H1 (cell line): ENCODE data around the gene SLK. TPM values are rescaled to one million over a fixed set of nuclear protein-coding genes. Genes with fewer than 3 reads are reported as not detected.

Experiments used
- BCL11A ChIP-seq, 2 experiments: IDR thresholded peaks; one replicate each; pipeline ENCODE4 v1.6.1; 2011; ENCODE audit warnings: low read depth in 2 of 2, low read length in 2 of 2, mild to moderate bottlenecking in 2 of 2
- CEBPB ChIP-seq: IDR thresholded peaks from 2 replicates; pipeline ENCODE4 v1.6.1; 2012; ENCODE audit warnings: low read depth, low read length
- EZH2 ChIP-seq: fragments of 200-600 bp; sonication (generic); IDR thresholded peaks from 2 replicates; pipeline ENCODE4 v1.7.1; 2012; ENCODE audit warnings: low read depth, mild to moderate bottlenecking, moderate library complexity, low read length, inconsistent platforms; ENCODE audit not compliant: severe bottlenecking
- HDAC2 ChIP-seq, 2 experiments: fragments of 300-600 bp in 1 of 2; sonication (generic) in 1 of 2; IDR thresholded peaks; 2 replicates each; pipeline ENCODE4 v1.6.1; 2011 to 2012; ENCODE audit warnings: low read depth in 2 of 2, low read length in 2 of 2, mild to moderate bottlenecking in 2 of 2, moderate library complexity in 2 of 2, borderline replicate concordance in 1 of 2, inconsistent platforms in 1 of 2
- PHF8 ChIP-seq: fragments of 200-600 bp; sonication (generic); conservative IDR thresholded peaks from 2 replicates; pipeline ENCODE4 v1.7.1; 2012; ENCODE audit warnings: low read depth, mild to moderate bottlenecking, inconsistent platforms, low read length, moderate library complexity
- RNF2 ChIP-seq: fragments of 200-900, 300-1000 bp; sonication (generic); IDR thresholded peaks from 2 replicates; pipeline ENCODE4 v1.7.1; 2016; ENCODE audit warnings: borderline replicate concordance, low read depth, mild to moderate bottlenecking, antibody characterized with exemption, low read length; ENCODE audit not compliant: poor library complexity, severe bottlenecking; ENCODE audit errors: missing control alignments
- SIX5 ChIP-seq: IDR thresholded peaks from 2 replicates; pipeline ENCODE4 v1.6.1; 2011; ENCODE audit warnings: mild to moderate bottlenecking, low read depth, low read length
- TBP ChIP-seq: IDR thresholded peaks from 2 replicates; pipeline ENCODE4 v1.6.1; 2011; ENCODE audit warnings: low read depth, low read length, improper control_type of control experiment
- TCF12 ChIP-seq: IDR thresholded peaks from 2 replicates; pipeline ENCODE4 v1.6.1; 2011; ENCODE audit warnings: low read depth, mild to moderate bottlenecking, low read length
- polyA plus RNA-seq, 7 experiments: library from polyadenylated mRNA; depleted of rRNA in 3 of 7; stranded (reverse) in 5 of 7; unstranded in 2 of 7; fragments of >200 nt in 5 of 7; fragments of 200-250 nt in 2 of 7; gene quantifications; 1 replicate in 5 of 7; 2 replicates in 1 of 7; 4 replicates in 1 of 7; pipeline versions ENCODE4 v1.2.1 to v1.2.3, GENCODE V29; 2011 to 2013; ENCODE audit warnings: missing spikeins in 2 of 7, mixed read lengths in 2 of 7
- total RNA-seq: library from RNA; stranded (reverse); fragmentation: NEBNext Ultra II Directional; extraction: Animal tissue kit (Norgen Biotek cat#: 25700); gene quantifications from 2 replicates; pipeline ENCODE4 v1.2.1, GENCODE V29; 2021
- TF ChIP-seq, protein P1 (sequence below): fragments of 300-600 bp; sonication (generic); IDR thresholded peaks from 2 replicates; pipeline ENCODE4 v1.7.1; 2012; ENCODE audit warnings: low read length, moderate library complexity, mild to moderate bottlenecking, inconsistent platforms; ENCODE audit not compliant: insufficient replicate concordance
- TF ChIP-seq, protein P2 (sequence below): IDR thresholded peaks from 2 replicates; pipeline ENCODE4 v1.6.1; 2012; ENCODE audit warnings: inconsistent platforms

The SLK gene
- total and polyA plus RNA-seq, 2 of the 8 experiments (the other 6 are each of a cell fraction or from before 2014, with no cell fraction given): 2.7 to 18.3 TPM

- TF ChIP-seq, protein P1, sequence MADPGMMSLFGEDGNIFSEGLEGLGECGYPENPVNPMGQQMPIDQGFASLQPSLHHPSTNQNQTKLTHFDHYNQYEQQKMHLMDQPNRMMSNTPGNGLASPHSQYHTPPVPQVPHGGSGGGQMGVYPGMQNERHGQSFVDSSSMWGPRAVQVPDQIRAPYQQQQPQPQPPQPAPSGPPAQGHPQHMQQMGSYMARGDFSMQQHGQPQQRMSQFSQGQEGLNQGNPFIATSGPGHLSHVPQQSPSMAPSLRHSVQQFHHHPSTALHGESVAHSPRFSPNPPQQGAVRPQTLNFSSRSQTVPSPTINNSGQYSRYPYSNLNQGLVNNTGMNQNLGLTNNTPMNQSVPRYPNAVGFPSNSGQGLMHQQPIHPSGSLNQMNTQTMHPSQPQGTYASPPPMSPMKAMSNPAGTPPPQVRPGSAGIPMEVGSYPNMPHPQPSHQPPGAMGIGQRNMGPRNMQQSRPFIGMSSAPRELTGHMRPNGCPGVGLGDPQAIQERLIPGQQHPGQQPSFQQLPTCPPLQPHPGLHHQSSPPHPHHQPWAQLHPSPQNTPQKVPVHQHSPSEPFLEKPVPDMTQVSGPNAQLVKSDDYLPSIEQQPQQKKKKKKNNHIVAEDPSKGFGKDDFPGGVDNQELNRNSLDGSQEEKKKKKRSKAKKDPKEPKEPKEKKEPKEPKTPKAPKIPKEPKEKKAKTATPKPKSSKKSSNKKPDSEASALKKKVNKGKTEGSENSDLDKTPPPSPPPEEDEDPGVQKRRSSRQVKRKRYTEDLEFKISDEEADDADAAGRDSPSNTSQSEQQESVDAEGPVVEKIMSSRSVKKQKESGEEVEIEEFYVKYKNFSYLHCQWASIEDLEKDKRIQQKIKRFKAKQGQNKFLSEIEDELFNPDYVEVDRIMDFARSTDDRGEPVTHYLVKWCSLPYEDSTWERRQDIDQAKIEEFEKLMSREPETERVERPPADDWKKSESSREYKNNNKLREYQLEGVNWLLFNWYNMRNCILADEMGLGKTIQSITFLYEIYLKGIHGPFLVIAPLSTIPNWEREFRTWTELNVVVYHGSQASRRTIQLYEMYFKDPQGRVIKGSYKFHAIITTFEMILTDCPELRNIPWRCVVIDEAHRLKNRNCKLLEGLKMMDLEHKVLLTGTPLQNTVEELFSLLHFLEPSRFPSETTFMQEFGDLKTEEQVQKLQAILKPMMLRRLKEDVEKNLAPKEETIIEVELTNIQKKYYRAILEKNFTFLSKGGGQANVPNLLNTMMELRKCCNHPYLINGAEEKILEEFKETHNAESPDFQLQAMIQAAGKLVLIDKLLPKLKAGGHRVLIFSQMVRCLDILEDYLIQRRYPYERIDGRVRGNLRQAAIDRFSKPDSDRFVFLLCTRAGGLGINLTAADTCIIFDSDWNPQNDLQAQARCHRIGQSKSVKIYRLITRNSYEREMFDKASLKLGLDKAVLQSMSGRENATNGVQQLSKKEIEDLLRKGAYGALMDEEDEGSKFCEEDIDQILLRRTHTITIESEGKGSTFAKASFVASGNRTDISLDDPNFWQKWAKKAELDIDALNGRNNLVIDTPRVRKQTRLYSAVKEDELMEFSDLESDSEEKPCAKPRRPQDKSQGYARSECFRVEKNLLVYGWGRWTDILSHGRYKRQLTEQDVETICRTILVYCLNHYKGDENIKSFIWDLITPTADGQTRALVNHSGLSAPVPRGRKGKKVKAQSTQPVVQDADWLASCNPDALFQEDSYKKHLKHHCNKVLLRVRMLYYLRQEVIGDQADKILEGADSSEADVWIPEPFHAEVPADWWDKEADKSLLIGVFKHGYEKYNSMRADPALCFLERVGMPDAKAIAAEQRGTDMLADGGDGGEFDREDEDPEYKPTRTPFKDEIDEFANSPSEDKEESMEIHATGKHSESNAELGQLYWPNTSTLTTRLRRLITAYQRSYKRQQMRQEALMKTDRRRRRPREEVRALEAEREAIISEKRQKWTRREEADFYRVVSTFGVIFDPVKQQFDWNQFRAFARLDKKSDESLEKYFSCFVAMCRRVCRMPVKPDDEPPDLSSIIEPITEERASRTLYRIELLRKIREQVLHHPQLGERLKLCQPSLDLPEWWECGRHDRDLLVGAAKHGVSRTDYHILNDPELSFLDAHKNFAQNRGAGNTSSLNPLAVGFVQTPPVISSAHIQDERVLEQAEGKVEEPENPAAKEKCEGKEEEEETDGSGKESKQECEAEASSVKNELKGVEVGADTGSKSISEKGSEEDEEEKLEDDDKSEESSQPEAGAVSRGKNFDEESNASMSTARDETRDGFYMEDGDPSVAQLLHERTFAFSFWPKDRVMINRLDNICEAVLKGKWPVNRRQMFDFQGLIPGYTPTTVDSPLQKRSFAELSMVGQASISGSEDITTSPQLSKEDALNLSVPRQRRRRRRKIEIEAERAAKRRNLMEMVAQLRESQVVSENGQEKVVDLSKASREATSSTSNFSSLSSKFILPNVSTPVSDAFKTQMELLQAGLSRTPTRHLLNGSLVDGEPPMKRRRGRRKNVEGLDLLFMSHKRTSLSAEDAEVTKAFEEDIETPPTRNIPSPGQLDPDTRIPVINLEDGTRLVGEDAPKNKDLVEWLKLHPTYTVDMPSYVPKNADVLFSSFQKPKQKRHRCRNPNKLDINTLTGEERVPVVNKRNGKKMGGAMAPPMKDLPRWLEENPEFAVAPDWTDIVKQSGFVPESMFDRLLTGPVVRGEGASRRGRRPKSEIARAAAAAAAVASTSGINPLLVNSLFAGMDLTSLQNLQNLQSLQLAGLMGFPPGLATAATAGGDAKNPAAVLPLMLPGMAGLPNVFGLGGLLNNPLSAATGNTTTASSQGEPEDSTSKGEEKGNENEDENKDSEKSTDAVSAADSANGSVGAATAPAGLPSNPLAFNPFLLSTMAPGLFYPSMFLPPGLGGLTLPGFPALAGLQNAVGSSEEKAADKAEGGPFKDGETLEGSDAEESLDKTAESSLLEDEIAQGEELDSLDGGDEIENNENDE: no peak
- no peak for TF ChIP-seq TCF12
- TF ChIP-seq, protein P2, sequence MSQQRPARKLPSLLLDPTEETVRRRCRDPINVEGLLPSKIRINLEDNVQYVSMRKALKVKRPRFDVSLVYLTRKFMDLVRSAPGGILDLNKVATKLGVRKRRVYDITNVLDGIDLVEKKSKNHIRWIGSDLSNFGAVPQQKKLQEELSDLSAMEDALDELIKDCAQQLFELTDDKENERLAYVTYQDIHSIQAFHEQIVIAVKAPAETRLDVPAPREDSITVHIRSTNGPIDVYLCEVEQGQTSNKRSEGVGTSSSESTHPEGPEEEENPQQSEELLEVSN: no peak
- TF ChIP-seq HDAC2 (IDR thresholded peaks at IDR 0.05; ENCODE audit: borderline replicate concordance in 1 of 2, low read depth in 2 of 2, low read length in 2 of 2): no peak
- TF ChIP-seq PHF8: no peak
- TF ChIP-seq RNF2: no peak
- no peak for TF ChIP-seq CEBPB
- TF ChIP-seq SIX5: no peak
- TF ChIP-seq BCL11A (IDR thresholded peaks at IDR 0.05; ENCODE audit: low read depth in 2 of 2, low read length in 2 of 2): no peak
- no peak for TF ChIP-seq TBP
- no peak for TF ChIP-seq EZH2
Measured at GRCh38 chr10:103995134-103995533, 28.2 kb downstream of the SLK start (continued).
